OCI-LY7 (cell line): ENCODE results near the gene ZNF689. TPM values are rescaled to one million over a fixed set of nuclear protein-coding genes. Genes with fewer than 3 reads are reported as not detected.

Source experiments
- BruUV-seq: library from RNA; stranded (reverse); fragments of 400-500 nt; replicated peaks from 2 replicates; lab custom pipeline; 2021; lab: Mats Ljungman, UMichigan
- CTCF ChIA-PET: fragments of 300-600 bp; sonication (Branson Sonifier 250); formaldehyde crosslinking; loops from one replicate; lab custom pipeline; 2022; ENCODE audit warnings: antibody characterized with exemption; ENCODE audit not compliant: unreplicated experiment; lab: Charles Lee
- POLR2A ChIA-PET: fragments of 300-600 bp; sonication (Branson Sonifier 250); formaldehyde crosslinking; loops from one replicate; lab custom pipeline; 2022; ENCODE audit warnings: antibody characterized with exemption; lab: Charles Lee
- DNase-seq: peaks from one replicate; pipeline ENCODE4 v3.0.0-alpha.2; 2015; ENCODE audit warnings: low spot score
- H2AFZ ChIP-seq: fragments of 200-600 bp; sonication (generic), shearing (Covaris generic); 2 replicates; pipeline ENCODE4 v1.6.1; 2014; ENCODE audit warnings: mild to moderate bottlenecking, antibody characterized with exemption, low read length, moderate library complexity
- H3K27ac ChIP-seq: fragments of 200-600 bp; sonication (generic); 2 replicates; pipeline ENCODE4 v1.5.1; 2014; ENCODE audit warnings: mixed run types, low read depth, mild to moderate bottlenecking, moderate library complexity, low read length, inconsistent platforms; ENCODE audit not compliant: poor library complexity, severe bottlenecking
- H3K36me3 ChIP-seq: fragments of 200-600 bp; sonication (generic); 2 replicates; pipeline ENCODE4 v1.6.1; 2014; ENCODE audit warnings: mild to moderate bottlenecking, antibody characterized with exemption, low read length, moderate library complexity, mixed read lengths; ENCODE audit not compliant: insufficient read depth
- H3K4me1 ChIP-seq: fragments of 200-600 bp; sonication (generic); 2 replicates; pipeline ENCODE4 v1.5.1; 2014; ENCODE audit warnings: mild to moderate bottlenecking, low read length; ENCODE audit not compliant: insufficient read depth, poor library complexity, severe bottlenecking
- H3K4me2 ChIP-seq: fragments of 200-600 bp; sonication (generic); 2 replicates; pipeline ENCODE4 v1.6.1; 2014; ENCODE audit warnings: mild to moderate bottlenecking, low read length
- H3K4me3 ChIP-seq: fragments of 200-600 bp; sonication (generic); 2 replicates; pipeline ENCODE4 v1.5.1; 2014; ENCODE audit warnings: mild to moderate bottlenecking, low read depth, low read length; ENCODE audit not compliant: poor library complexity, severe bottlenecking
- H3K79me2 ChIP-seq: fragments of 200-600 bp; sonication (generic); 2 replicates; pipeline ENCODE4 v1.6.1; 2016; ENCODE audit warnings: low read depth, mild to moderate bottlenecking, low read length, moderate library complexity, mixed read lengths; ENCODE audit not compliant: insufficient read depth
- H3K9me2 ChIP-seq: fragments of 200-600 bp; sonication (generic); 2 replicates; pipeline ENCODE4 v1.6.1; 2016; ENCODE audit warnings: mild to moderate bottlenecking, low read length, mixed read lengths; ENCODE audit not compliant: insufficient read depth
- H3K9me3 ChIP-seq: fragments of 200-600 bp; sonication (generic); 2 replicates; pipeline ENCODE4 v1.6.1; 2014; ENCODE audit warnings: mild to moderate bottlenecking, mixed run types, low read length, mixed read lengths
- H4K20me1 ChIP-seq: fragments of 200-600 bp; sonication (generic); 2 replicates; pipeline ENCODE4 v1.6.1; 2014; ENCODE audit warnings: mild to moderate bottlenecking, antibody characterized with exemption, low read length, moderate library complexity, mixed read lengths; ENCODE audit not compliant: insufficient read depth
- intact Hi-C: fragments of 100-400 bp; cut with micrococcal nuclease; formaldehyde crosslinking; loops from one replicate; pipeline ENCODE4 v1.10.0; 2022; ENCODE audit not compliant: unreplicated experiment
- small RNA-seq: library from RNA; depleted of rRNA; stranded (forward); fragments of <200 nt; gene quantifications from one replicate; pipeline ENCODE3, GENCODE V24; 2014
- total RNA-seq, 2 experiments: library from RNA; depleted of rRNA in 1 of 2; stranded (reverse); fragments of >200 nt in 1 of 2; shearing (Covaris generic) in 1 of 2; gene quantifications; 2 replicates each; pipeline ENCODE4 v1.2.3, GENCODE V29; 2014 to 2022
- TF ChIP-seq, protein P1 (sequence below): fragments of 200-600 bp; sonication (generic); conservative IDR thresholded peaks from 2 replicates; pipeline ENCODE4 v1.5.1; 2014; ENCODE audit warnings: mild to moderate bottlenecking, antibody characterized with exemption, low read length, moderate library complexity, mixed read lengths

ZNF689 gene
- total RNA-seq, 2 experiments from 2014 or later = 15.0 to 16.7 TPM

DNA sequence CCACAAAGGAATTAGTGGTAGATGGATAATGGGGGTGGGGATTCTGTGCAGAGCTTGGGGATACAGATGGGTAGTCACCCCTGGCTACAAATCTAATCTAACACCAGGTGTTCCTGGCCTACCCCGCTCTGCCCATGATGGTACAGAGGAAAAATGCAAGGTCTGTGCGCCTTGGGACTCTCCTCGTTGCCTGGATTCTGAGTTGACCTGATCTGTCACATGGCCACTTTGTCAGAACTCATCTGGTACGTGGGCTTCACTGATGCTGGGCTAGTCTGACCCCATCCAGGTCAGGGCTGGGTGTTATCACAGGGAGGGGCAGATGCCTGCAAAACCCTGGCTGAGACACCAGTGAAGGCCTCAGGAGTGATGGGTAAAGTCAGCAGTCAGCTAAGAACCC lies 57.2 kb downstream of the ZNF689 start:
- intact Hi-C loops = no loop called here
- Histone ChIP-seq H4K20me1 (no peaks in the 10 kb centered on the region), H3K79me2 (peaks cover 15% of the 10 kb centered on the region; the same call in 1 of the 2 replicates), H3K4me3 (no peak overlapping the region), H3K4me2 (no peak overlapping the region), H3K9me3 (no peaks in the 10 kb centered on the region), H3K27ac (no peak overlapping the region), H3K9me2 (no peaks in the 10 kb centered on the region), H2AFZ (no peak overlapping the region), H3K36me3 (peaks cover 30% of the 10 kb centered on the region), H3K4me1 (peaks cover 5% of the 10 kb centered on the region)
- TF ChIP-seq, protein P1, sequence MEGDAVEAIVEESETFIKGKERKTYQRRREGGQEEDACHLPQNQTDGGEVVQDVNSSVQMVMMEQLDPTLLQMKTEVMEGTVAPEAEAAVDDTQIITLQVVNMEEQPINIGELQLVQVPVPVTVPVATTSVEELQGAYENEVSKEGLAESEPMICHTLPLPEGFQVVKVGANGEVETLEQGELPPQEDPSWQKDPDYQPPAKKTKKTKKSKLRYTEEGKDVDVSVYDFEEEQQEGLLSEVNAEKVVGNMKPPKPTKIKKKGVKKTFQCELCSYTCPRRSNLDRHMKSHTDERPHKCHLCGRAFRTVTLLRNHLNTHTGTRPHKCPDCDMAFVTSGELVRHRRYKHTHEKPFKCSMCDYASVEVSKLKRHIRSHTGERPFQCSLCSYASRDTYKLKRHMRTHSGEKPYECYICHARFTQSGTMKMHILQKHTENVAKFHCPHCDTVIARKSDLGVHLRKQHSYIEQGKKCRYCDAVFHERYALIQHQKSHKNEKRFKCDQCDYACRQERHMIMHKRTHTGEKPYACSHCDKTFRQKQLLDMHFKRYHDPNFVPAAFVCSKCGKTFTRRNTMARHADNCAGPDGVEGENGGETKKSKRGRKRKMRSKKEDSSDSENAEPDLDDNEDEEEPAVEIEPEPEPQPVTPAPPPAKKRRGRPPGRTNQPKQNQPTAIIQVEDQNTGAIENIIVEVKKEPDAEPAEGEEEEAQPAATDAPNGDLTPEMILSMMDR = no peak
- BruUV-seq = no TSS peak
- POLR2A ChIA-PET = no interaction called here
- CTCF ChIA-PET = no interaction called here
- no peak for DNase-seq

Small RNAs within 50 kb of the gene (small RNA-seq; reads per million reads assigned to genes)
- gene AC093249.1 (not detected), gene AC093249.4 (not detected)

Other genes starting within 250 kb of the ZNF689 start
- gene TBC1D10B, start 239.9 kb downstream of the ZNF689 start, total RNA-seq (2014; rRNA removed; shearing (Covaris generic)) = 38.6 and 44.9 TPM in 2 replicates
- 74.8 and 78.6 TPM in 2 replicates for gene TBC1D10B, start 239.9 kb downstream of the ZNF689 start, total RNA-seq (2022)
- gene MYL11, start 235.6 kb downstream of the ZNF689 start, total RNA-seq (2014; rRNA removed; shearing (Covaris generic)) = 3.2 and 3.3 TPM in 2 replicates
- gene MYL11, start 235.6 kb downstream of the ZNF689 start, total RNA-seq (2022) = 1.7 and 3.9 TPM in 2 replicates
- gene SEPTIN1, start 227.8 kb downstream of the ZNF689 start, total RNA-seq (2014; rRNA removed; shearing (Covaris generic)) = 126 and 133 TPM in 2 replicates
- gene SEPTIN1, start 227.8 kb downstream of the ZNF689 start, total RNA-seq (2022) = 171 and 181 TPM in 2 replicates
- gene ZNF48, start 215.0 kb downstream of the ZNF689 start, total RNA-seq (2014; rRNA removed; shearing (Covaris generic)) = 15.7 and 18.8 TPM in 2 replicates
- 16.4 and 17.3 TPM in 2 replicates for gene ZNF48, start 215.0 kb downstream of the ZNF689 start, total RNA-seq (2022)
- 6.4 and 11.3 TPM in 2 replicates for gene ZNF771, start 202.8 kb downstream of the ZNF689 start, total RNA-seq (2014; rRNA removed; shearing (Covaris generic))
- 9.2 and 10.8 TPM in 2 replicates for gene ZNF771, start 202.8 kb downstream of the ZNF689 start, total RNA-seq (2022)
- 90.2 and 92.5 TPM in 2 replicates for gene DCTPP1, start 180.4 kb downstream of the ZNF689 start, total RNA-seq (2014; rRNA removed; shearing (Covaris generic))
- gene DCTPP1, start 180.4 kb downstream of the ZNF689 start, total RNA-seq (2022) = 80.0 and 93.8 TPM in 2 replicates
- 14.4 and 15.3 TPM in 2 replicates for gene SEPHS2, start 164.5 kb downstream of the ZNF689 start, total RNA-seq (2014; rRNA removed; shearing (Covaris generic))
- 59.6 and 64.2 TPM in 2 replicates for gene SEPHS2, start 164.5 kb downstream of the ZNF689 start, total RNA-seq (2022)
- 30.7 and 40.2 TPM in 2 replicates for gene ITGAL, start 137.6 kb downstream of the ZNF689 start, total RNA-seq (2014; rRNA removed; shearing (Covaris generic))
- 125 and 140 TPM in 2 replicates for gene ITGAL, start 137.6 kb downstream of the ZNF689 start, total RNA-seq (2022)
- gene ZNF768, start 83.8 kb downstream of the ZNF689 start, total RNA-seq (2014; rRNA removed; shearing (Covaris generic)) = 43.4 and 63.7 TPM in 2 replicates
- gene ZNF768, start 83.8 kb downstream of the ZNF689 start, total RNA-seq (2022) = 38.3 and 42.9 TPM in 2 replicates
- gene ZNF747, start 75.5 kb downstream of the ZNF689 start, total RNA-seq (2014; rRNA removed; shearing (Covaris generic)) = 15.7 and 22.2 TPM in 2 replicates
- 17.2 and 20.8 TPM in 2 replicates for gene ZNF747, start 75.5 kb downstream of the ZNF689 start, total RNA-seq (2022)
- 10.5 and 14.6 TPM in 2 replicates for gene ZNF764, start 52.0 kb downstream of the ZNF689 start, total RNA-seq (2014; rRNA removed; shearing (Covaris generic))
- 12.8 and 13.8 TPM in 2 replicates for gene ZNF764, start 52.0 kb downstream of the ZNF689 start, total RNA-seq (2022)
- 17.5 and 19.8 TPM in 2 replicates for gene ZNF688, start 38.7 kb downstream of the ZNF689 start, total RNA-seq (2014; rRNA removed; shearing (Covaris generic))
- 15.0 and 15.3 TPM in 2 replicates for gene ZNF688, start 38.7 kb downstream of the ZNF689 start, total RNA-seq (2022)
- 6.8 and 9.3 TPM in 2 replicates for gene ZNF785, start 24.7 kb downstream of the ZNF689 start, total RNA-seq (2014; rRNA removed; shearing (Covaris generic))
- 4.1 and 4.6 TPM in 2 replicates for gene ZNF785, start 24.7 kb downstream of the ZNF689 start, total RNA-seq (2022)
- 33.2 and 35.2 TPM in 2 replicates for gene PRR14, start 40.6 kb upstream of the ZNF689 start, total RNA-seq (2014; rRNA removed; shearing (Covaris generic))
- gene PRR14, start 40.6 kb upstream of the ZNF689 start, total RNA-seq (2022) = 75.5 and 81.4 TPM in 2 replicates
- 31.8 and 36.8 TPM in 2 replicates for gene FBRS, start 48.0 kb upstream of the ZNF689 start, total RNA-seq (2014; rRNA removed; shearing (Covaris generic))
- gene FBRS, start 48.0 kb upstream of the ZNF689 start, total RNA-seq (2022) = 89.8 and 97.5 TPM in 2 replicates
- 15.6 and 41.8 TPM in 2 replicates for gene SRCAP, start 88.8 kb upstream of the ZNF689 start, total RNA-seq (2014; rRNA removed; shearing (Covaris generic))
- 92.6 and 93.7 TPM in 2 replicates for gene SRCAP, start 88.8 kb upstream of the ZNF689 start, total RNA-seq (2022)
- 37.6 and 40.5 TPM in 2 replicates for gene PHKG2, start 138.0 kb upstream of the ZNF689 start, total RNA-seq (2014; rRNA removed; shearing (Covaris generic))
- 41.9 and 46.5 TPM in 2 replicates for gene PHKG2, start 138.0 kb upstream of the ZNF689 start, total RNA-seq (2022)
- 20.7 and 27.4 TPM in 2 replicates for gene CFAP119, start 151.7 kb upstream of the ZNF689 start, total RNA-seq (2014; rRNA removed; shearing (Covaris generic))
- 25.0 and 27.4 TPM in 2 replicates for gene CFAP119, start 151.7 kb upstream of the ZNF689 start, total RNA-seq (2022)
- gene RNF40, start 151.9 kb upstream of the ZNF689 start, total RNA-seq (2014; rRNA removed; shearing (Covaris generic)) = 54.8 and 70.5 TPM in 2 replicates
- 108 and 120 TPM in 2 replicates for gene RNF40, start 151.9 kb upstream of the ZNF689 start, total RNA-seq (2022)
- gene ZNF629, start 176.8 kb upstream of the ZNF689 start, total RNA-seq (2014; rRNA removed; shearing (Covaris generic)) = 1.9 and 2.5 TPM in 2 replicates
- gene ZNF629, start 176.8 kb upstream of the ZNF689 start, total RNA-seq (2022) = 1.0 and 1.1 TPM in 2 replicates